ENCODE measurements around the gene AGMO. TPM values are rescaled to one million over a fixed set of nuclear protein-coding genes. Genes with fewer than 3 reads are reported as not detected.

Gene AGMO
- total and polyA plus RNA-seq, 2 of the 8 experiments (the other 6 are each of a cell fraction or from before 2014, with no cell fraction given), result 0.22 to 0.45 TPM

- H3K9me3 ChIP-seq (ENCODE audit: insufficient read depth in 2 of 2, low read depth in 1 of 2, low read length in 1 of 2), result no peaks in the 10 kb centered on the region
- peaks cover 0 to 2% of the 10 kb centered on the region in 2 experiments for H4K20me1 ChIP-seq (replicated peaks in 1 of 2; ENCODE audit: control insufficient read depth in 1 of 2, insufficient read depth in 2 of 2, low read length in 2 of 2)
- no peak overlapping the region for H3K56ac ChIP-seq (replicated peaks; ENCODE audit: insufficient read length, low read depth, low read length)
- H3K4me2 ChIP-seq (ENCODE audit: insufficient read depth in 1 of 2, low read depth in 2 of 2, low read length in 2 of 2), result no peak overlapping the region
- H2BK120ac ChIP-seq (replicated peaks; ENCODE audit: low read depth, low read length), result no peak overlapping the region
- no peak overlapping the region for H2BK15ac ChIP-seq (ENCODE audit: low read length)
- H2BK20ac ChIP-seq (ENCODE audit: low read length), result no peak overlapping the region
- H2BK12ac ChIP-seq (ENCODE audit: low read depth, low read length), result no peak overlapping the region
- DNase-seq (ENCODE audit: low read depth in 1 of 2, low spot score in 2 of 2), result no peak
- no peak overlapping the region for H2BK5ac ChIP-seq (ENCODE audit: low read depth, low read length)
- no peak overlapping the region for H3K4ac ChIP-seq (replicated peaks; ENCODE audit: insufficient read length, low read depth, low read length)
- H3K79me2 ChIP-seq (ENCODE audit: control insufficient read depth in 1 of 2, insufficient read depth in 2 of 2, low read length in 2 of 2), result no peaks in the 10 kb centered on the region
- H3K36me3 ChIP-seq (ENCODE audit: control insufficient read depth in 2 of 4, insufficient read depth in 4 of 4, low read length in 3 of 4), result no peaks in the 10 kb centered on the region
- H2AFZ ChIP-seq (ENCODE audit: low read length), result no peak overlapping the region
- no peak overlapping the region for H4K5ac ChIP-seq (ENCODE audit: insufficient read length, low read depth, low read length)
- H3K4me1 ChIP-seq (replicated peaks in 1 of 4; ENCODE audit: control insufficient read depth in 3 of 4, insufficient read depth in 4 of 4, low read length in 3 of 4), result no peaks in the 10 kb centered on the region
- no peak overlapping the region for H4K91ac ChIP-seq (replicated peaks; ENCODE audit: insufficient read length, low read length)
- POLR2A ChIA-PET (ENCODE audit: partially characterized antibody), result no interaction called here
- 87% methylated on average over 1 of the region's 1 CpG; no CpG with 5 or more reads in 1 of the 2 experiments for WGBS, 2 experiments (ENCODE audit: extremely low coverage in 1 of 2, insufficient coverage in 1 of 2, insufficient read length in 1 of 2, insufficient replicate concordance in 2 of 2, low coverage in 1 of 2, low lambda C conversion rate in 2 of 2, missing lambda C conversion rate in 1 of 2)
- no peaks in the 10 kb centered on the region for H3K23me2 ChIP-seq (ENCODE audit: low read depth, low read length)
- H4K8ac ChIP-seq (ENCODE audit: extremely low read depth, insufficient read depth, low read length), result no peak overlapping the region
- CTCF ChIA-PET (ENCODE audit: partially characterized antibody), result no interaction called here
- H3K23ac ChIP-seq (ENCODE audit: insufficient read length), result no peak overlapping the region
- H3K27ac ChIP-seq (ENCODE audit: low read depth, low read length), result no peak overlapping the region
- FAIRE-seq, result no peak
- TF ChIP-seq GABPA (IDR thresholded peaks at IDR 0.05; ENCODE audit: borderline replicate concordance, insufficient read depth, low read length), result no peak
- TF ChIP-seq HDAC2 (IDR thresholded peaks at IDR 0.05; ENCODE audit: borderline replicate concordance in 1 of 2, low read depth in 2 of 2, low read length in 2 of 2), result no peak
- TF ChIP-seq CHD2 (IDR thresholded peaks at IDR 0.05; ENCODE audit: low read length), result no peak
- TF ChIP-seq MAX (IDR thresholded peaks at IDR 0.05), result no peak
- TF ChIP-seq POLR2AphosphoS5 (IDR thresholded peaks at IDR 0.05; ENCODE audit: low read depth, low read length), result no peak
- no peak for TF ChIP-seq RBBP5 (IDR thresholded peaks at IDR 0.05; ENCODE audit: borderline replicate concordance, low read depth, low read length)
- H3K79me1 ChIP-seq (ENCODE audit: low read depth, low read length), result no peaks in the 10 kb centered on the region
- H3K14ac ChIP-seq (ENCODE audit: insufficient read length), result no peak overlapping the region
- no peak overlapping the region for H3K4me3 ChIP-seq (ENCODE audit: extremely low read depth in 1 of 4, insufficient read depth in 2 of 4, low read depth in 3 of 4, low read length in 4 of 4)
- no peak overlapping the region for H2AK5ac ChIP-seq (ENCODE audit: low read depth, low read length)
- H3K18ac ChIP-seq (ENCODE audit: extremely low read depth, low read length), result no peak overlapping the region
- no peak overlapping the region for H3K9ac ChIP-seq (replicated peaks in 1 of 4; ENCODE audit: extremely low read depth in 1 of 4, low read depth in 3 of 4, low read length in 3 of 4)
- no peaks in the 10 kb centered on the region for H3K27me3 ChIP-seq (replicated peaks in 1 of 4; ENCODE audit: control insufficient read depth in 3 of 4, extremely low read depth in 1 of 4, insufficient read depth in 3 of 4, low read length in 3 of 4)
Observed at GRCh38 chr7:15441915-15442314, 119.9 kb downstream of the AGMO start.
